Breast epithelium (tissue), 4 donors: ENCODE results near the gene RAB7A. TPM values are rescaled to one million over a fixed set of nuclear protein-coding genes. Genes with fewer than 3 reads are reported as not detected.

Source experiments
- DNase-seq, 2 donors: peaks; one replicate each; pipeline ENCODE4 v3.0.0-alpha.2; 2019; ENCODE audit warnings: low spot score in 2 of 2
- H3K27ac ChIP-seq, 2 donors: fragments of 200-600 bp; sonication (generic) in 1 of 2; one replicate each; pipeline ENCODE4 v1.5.1; 2016 to 2019; ENCODE audit warnings: mild to moderate bottlenecking in 1 of 2
- H3K27me3 ChIP-seq, 2 donors: fragments of 200-600 bp; sonication (generic) in 1 of 2; one replicate each; pipeline versions ENCODE4 v1.5.1 to v1.6.0; 2017 to 2019; ENCODE audit warnings: control low read depth in 1 of 2, mild to moderate bottlenecking in 1 of 2
- H3K36me3 ChIP-seq: fragments of 200-600 bp; one replicate; pipeline ENCODE4 v1.5.1; 2019
- H3K4me1 ChIP-seq, 2 donors: fragments of 200-600 bp; sonication (generic); one replicate each; pipeline ENCODE4 v1.5.1; 2016 to 2019; ENCODE audit warnings: control low read depth in 1 of 2
- H3K4me3 ChIP-seq, 3 donors: fragments of 200-600 bp; sonication (generic); 1 replicate in 2 of 3; 2 replicates in 1 of 3; pipeline ENCODE4 v1.5.1; 2016 to 2019; ENCODE audit warnings: mild to moderate bottlenecking in 3 of 3, moderate library complexity in 2 of 3
- H3K9me3 ChIP-seq, 2 donors: fragments of 200-600 bp; sonication (generic) in 1 of 2; one replicate each; pipeline ENCODE4 v1.5.1; 2016 to 2019; ENCODE audit warnings: control low read depth in 1 of 2
- POLR2A ChIP-seq: fragments of 450-650 bp; IDR thresholded peaks from one replicate; pipeline ENCODE4 v1.6.1; 2016; ENCODE audit warnings: antibody characterized with exemption, mild to moderate bottlenecking, moderate library complexity
- POLR2AphosphoS5 ChIP-seq, 3 donors: sonication (generic); formaldehyde crosslinking; IDR thresholded peaks; one replicate each; pipeline ENCODE4 v1.6.1; 2017; ENCODE audit warnings: antibody characterized with exemption in 3 of 3
- intact Hi-C: fragments of 100-400 bp; cut with DNase I; formaldehyde crosslinking; loops from one replicate; pipeline ENCODE4 v1.15.1; 2023; ENCODE audit warnings: low total_unique reads
- total RNA-seq, 3 donors: library from RNA; depleted of rRNA; stranded (reverse); fragments of >200 nt; gene quantifications; one replicate each; pipeline ENCODE4 v1.1.0, GENCODE V29; 2016
- TF ChIP-seq, protein P1 (sequence below), 3 donors: fragments of 450-650 bp; IDR thresholded peaks; one replicate each; pipeline ENCODE4 v1.5.1; 2016 to 2017; ENCODE audit warnings: antibody characterized with exemption in 3 of 3, mild to moderate bottlenecking in 3 of 3, moderate library complexity in 3 of 3

RAB7A gene
- total RNA-seq, 3 donors from 2014 or later: 105 to 114 (median 110) TPM

DNA sequence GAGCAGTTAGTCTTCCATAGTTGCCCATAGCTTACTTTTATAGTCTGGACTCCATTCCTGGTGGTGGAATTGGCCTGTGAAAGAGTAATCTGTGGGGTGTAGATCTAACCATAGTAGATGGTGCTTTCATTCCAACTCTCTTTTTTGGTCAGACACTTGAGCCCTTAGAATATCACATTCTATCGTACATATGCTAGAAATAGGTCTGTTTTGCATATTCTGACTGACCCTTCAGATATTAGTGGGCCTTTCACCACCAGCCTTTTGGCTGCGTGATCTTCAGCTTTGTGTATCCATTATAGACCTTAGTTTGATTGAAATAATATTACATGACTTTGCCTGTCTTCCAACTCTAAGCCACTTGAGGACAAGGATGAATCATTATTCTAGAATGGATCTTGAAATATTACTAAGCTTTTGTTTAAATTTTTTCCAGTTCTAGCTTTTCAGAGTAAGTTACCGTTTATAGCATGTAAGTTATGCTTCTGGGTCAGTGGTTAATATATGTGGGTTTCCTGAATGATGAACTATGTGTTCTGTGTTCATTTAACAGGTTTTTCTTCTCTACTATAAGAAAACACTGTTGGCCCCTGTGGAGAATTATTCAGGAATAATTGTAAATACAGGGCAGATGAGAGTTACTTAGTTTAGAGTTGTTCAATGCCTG lies 8.7 kb downstream of the RAB7A start:
- intact Hi-C loops: no loop called here

DNA sequence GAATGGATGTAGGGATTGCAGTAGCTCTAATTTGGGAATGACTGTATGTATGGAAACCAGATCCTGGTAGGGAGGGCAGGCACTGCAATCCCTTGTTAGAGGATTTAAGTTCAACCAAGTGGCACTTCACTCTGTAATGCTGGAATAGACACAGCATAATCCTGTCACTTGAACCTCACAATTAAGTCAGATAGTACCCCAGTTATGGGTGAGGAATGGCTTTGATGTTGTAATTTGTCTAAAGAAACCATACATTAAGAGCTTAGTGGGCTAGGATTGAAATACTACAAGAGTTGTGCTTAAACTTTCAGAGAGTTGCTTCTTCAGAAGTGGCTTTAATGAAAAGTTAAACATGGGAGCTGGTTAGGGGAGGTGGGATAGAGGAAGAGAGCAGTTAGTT lies 9.3 kb downstream of the RAB7A start:
- H3K27ac ChIP-seq: no peak overlapping the region
- peaks cover 3 to 6% of the 10 kb centered on the region in 2 donors for H3K4me1 ChIP-seq
- TF ChIP-seq, protein P1, sequence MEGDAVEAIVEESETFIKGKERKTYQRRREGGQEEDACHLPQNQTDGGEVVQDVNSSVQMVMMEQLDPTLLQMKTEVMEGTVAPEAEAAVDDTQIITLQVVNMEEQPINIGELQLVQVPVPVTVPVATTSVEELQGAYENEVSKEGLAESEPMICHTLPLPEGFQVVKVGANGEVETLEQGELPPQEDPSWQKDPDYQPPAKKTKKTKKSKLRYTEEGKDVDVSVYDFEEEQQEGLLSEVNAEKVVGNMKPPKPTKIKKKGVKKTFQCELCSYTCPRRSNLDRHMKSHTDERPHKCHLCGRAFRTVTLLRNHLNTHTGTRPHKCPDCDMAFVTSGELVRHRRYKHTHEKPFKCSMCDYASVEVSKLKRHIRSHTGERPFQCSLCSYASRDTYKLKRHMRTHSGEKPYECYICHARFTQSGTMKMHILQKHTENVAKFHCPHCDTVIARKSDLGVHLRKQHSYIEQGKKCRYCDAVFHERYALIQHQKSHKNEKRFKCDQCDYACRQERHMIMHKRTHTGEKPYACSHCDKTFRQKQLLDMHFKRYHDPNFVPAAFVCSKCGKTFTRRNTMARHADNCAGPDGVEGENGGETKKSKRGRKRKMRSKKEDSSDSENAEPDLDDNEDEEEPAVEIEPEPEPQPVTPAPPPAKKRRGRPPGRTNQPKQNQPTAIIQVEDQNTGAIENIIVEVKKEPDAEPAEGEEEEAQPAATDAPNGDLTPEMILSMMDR (IDR thresholded peaks at IDR 0.05): no peak
- TF ChIP-seq POLR2A: no peak
- TF ChIP-seq POLR2AphosphoS5 (IDR thresholded peaks at IDR 0.05): no peak
- H3K27me3 ChIP-seq: no peaks in the 10 kb centered on the region
- H3K36me3 ChIP-seq: no peaks in the 10 kb centered on the region
- no peak overlapping the region for H3K4me3 ChIP-seq
- DNase-seq: no peak
- no peaks in the 10 kb centered on the region for H3K9me3 ChIP-seq
- intact Hi-C loops: no loop called here

More for the DNA sequence above, 8.7 kb downstream of the RAB7A start:
- Histone ChIP-seq H3K9me3 (no peaks in the 10 kb centered on the region), H3K4me1 (peaks cover 6% of the 10 kb centered on the region in 2 donors), H3K27ac (no peak overlapping the region), H3K36me3 (no peaks in the 10 kb centered on the region), H3K27me3 (no peaks in the 10 kb centered on the region), H3K4me3 (no peak overlapping the region)
- TF ChIP-seq POLR2AphosphoS5 (IDR thresholded peaks at IDR 0.05) (no peak), POLR2A (no peak)
- TF ChIP-seq, protein P1 (IDR thresholded peaks at IDR 0.05): no peak
- no peak for DNase-seq

DNA sequence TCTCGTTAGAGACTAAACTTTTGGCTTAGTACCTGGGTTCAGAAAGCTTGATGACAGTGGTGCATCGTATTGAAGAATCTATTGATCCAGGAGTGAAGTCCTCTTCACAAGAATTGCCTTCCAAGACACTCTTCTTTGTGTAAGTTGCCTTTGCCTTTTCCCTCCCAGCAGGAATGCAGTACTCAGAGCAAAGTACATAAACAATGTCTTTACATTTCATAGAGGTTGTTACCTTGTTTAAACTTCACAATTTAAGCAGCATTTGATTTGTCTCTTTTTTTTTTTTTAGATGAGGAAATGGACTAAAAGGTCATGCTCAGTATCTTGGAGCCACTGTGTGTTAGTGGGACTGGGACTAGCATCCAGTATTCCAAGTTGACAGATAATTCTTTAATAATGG lies 9.9 kb downstream of the RAB7A start:
- H3K4me1 ChIP-seq: peaks cover 2% of the 10 kb centered on the region in 2 donors
- no peaks in the 10 kb centered on the region for H3K36me3 ChIP-seq
- intact Hi-C loops: no loop called here
- no peak overlapping the region for H3K27ac ChIP-seq
- no peak for DNase-seq
- H3K4me3 ChIP-seq: no peak overlapping the region
- TF ChIP-seq POLR2A: no peak
- TF ChIP-seq POLR2AphosphoS5 (IDR thresholded peaks at IDR 0.05): no peak
- TF ChIP-seq, protein P1 (IDR thresholded peaks at IDR 0.05): no peak
- H3K9me3 ChIP-seq: no peaks in the 10 kb centered on the region
- no peaks in the 10 kb centered on the region for H3K27me3 ChIP-seq

DNA sequence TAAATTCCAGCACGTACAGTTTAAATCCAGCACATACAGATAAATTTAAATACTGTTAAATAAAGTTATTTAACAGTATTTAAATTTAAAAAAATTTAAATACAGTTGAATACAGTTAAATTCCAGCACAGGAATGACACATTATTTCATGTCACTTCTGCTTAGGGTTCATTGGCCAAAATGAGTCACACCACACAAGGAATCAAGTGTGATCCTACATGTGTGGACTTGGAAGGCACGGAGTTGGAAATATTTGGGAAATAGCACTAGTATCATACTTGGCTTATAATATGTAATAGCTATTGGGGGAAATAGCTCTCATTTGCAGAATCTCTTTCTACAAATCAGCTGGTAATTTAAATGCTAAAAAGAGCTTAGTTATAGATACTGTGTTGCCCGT lies 10.6 kb downstream of the RAB7A start:
- intact Hi-C loops: no loop called here

DNA sequence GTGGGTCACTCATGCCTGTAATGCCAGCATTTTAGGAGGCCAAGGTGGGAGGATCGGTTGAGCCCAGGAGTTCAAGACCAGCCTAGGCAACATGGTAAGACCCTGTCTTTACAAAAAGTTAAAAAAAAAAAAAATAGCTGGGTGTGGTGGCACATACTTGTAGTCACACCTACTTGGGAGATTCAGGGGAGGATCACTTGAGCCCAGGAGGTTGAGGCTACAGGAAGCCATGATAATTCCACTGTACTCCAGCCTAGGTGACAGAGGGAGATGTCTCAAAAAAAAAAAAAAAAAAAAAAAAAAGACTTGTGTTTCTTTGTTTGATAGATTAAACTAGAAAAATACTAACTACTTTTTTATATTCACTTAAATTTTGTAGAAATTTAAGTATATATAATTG lies 14.6 kb downstream of the RAB7A start:
- Histone ChIP-seq H3K36me3 (no peaks in the 10 kb centered on the region), H3K4me3 (no peak overlapping the region), H3K27ac (no peak overlapping the region), H3K4me1 (no peaks in the 10 kb centered on the region), H3K9me3 (no peaks in the 10 kb centered on the region), H3K27me3 (no peaks in the 10 kb centered on the region)
- TF ChIP-seq POLR2A (no peak), POLR2AphosphoS5 (IDR thresholded peaks at IDR 0.05) (no peak)
- TF ChIP-seq, protein P1 (IDR thresholded peaks at IDR 0.05): no peak
- DNase-seq: no peak
- intact Hi-C loops: no loop called here

More for the DNA sequence above, 10.6 kb downstream of the RAB7A start:
- H3K4me1 ChIP-seq: no peaks in the 10 kb centered on the region
- TF ChIP-seq POLR2A: no peak
- no peaks in the 10 kb centered on the region for H3K9me3 ChIP-seq
- no peak for DNase-seq
- H3K27ac ChIP-seq: no peak overlapping the region
- no peak overlapping the region for H3K4me3 ChIP-seq
- H3K36me3 ChIP-seq: no peaks in the 10 kb centered on the region
- no peaks in the 10 kb centered on the region for H3K27me3 ChIP-seq
